ENCODE results near the gene SPINDOC. TPM values are rescaled to one million over a fixed set of nuclear protein-coding genes. Genes with fewer than 3 reads are reported as not detected.

Gene SPINDOC
- total RNA-seq, 1 donor from 2014 or later: 48.3 TPM

- H3K9me3 ChIP-seq (ENCODE audit: insufficient read depth, low read depth, low read length): no peaks in the 10 kb centered on the region
- H3K4me1 Mint-ChIP-seq (ENCODE audit: low read depth, unreplicated experiment): peaks cover 19% of the 10 kb centered on the region
- H3K36me3 Mint-ChIP-seq (ENCODE audit: low read depth, unreplicated experiment): no peaks in the 10 kb centered on the region
- peaks cover 25% of the 10 kb centered on the region for H3K4me1 ChIP-seq (ENCODE audit: insufficient read depth, low read length)
- H3K4me3 Mint-ChIP-seq (ENCODE audit: unreplicated experiment): peak overlapping the region; percentile 95
- peak overlapping the region; percentile 56 for H3K27ac ChIP-seq (ENCODE audit: low read depth, low read length)
- H3K36me3 ChIP-seq (ENCODE audit: insufficient read depth, low read length): no peaks in the 10 kb centered on the region
- H3K27ac Mint-ChIP-seq (ENCODE audit: unreplicated experiment): peak overlapping the region; percentile 72
- no peaks in the 10 kb centered on the region for H3K27me3 Mint-ChIP-seq (ENCODE audit: low read depth, unreplicated experiment)
- DNase-seq (ENCODE audit: low read depth) (no peak), FAIRE-seq (no peak)
- TF ChIP-seq CTCF (IDR thresholded peaks at IDR 0.05; ENCODE audit: insufficient read depth, low read depth, low read length) (no peak), EZH2 (IDR thresholded peaks at IDR 0.05; ENCODE audit: insufficient read depth, low read length) (no peak)
- H3K4me2 ChIP-seq (ENCODE audit: low read length): peak overlapping the region; percentile 94
- peak overlapping the region; percentile 88 for H3K9ac ChIP-seq (ENCODE audit: low read length)
- H3K9me3 Mint-ChIP-seq (ENCODE audit: unreplicated experiment): no peaks in the 10 kb centered on the region
- peaks cover 32% of the 10 kb centered on the region for H3K79me2 ChIP-seq (ENCODE audit: insufficient read depth, low read length)
- H3K27me3 ChIP-seq (ENCODE audit: insufficient read depth, low read length): no peaks in the 10 kb centered on the region
- peak overlapping the region; percentile 82 for H3K4me3 ChIP-seq (ENCODE audit: insufficient read depth, low read depth, low read length)
- peaks cover 43% of the 10 kb centered on the region for H4K20me1 ChIP-seq (ENCODE audit: insufficient read depth, low read length)
- no peak overlapping the region for H2AFZ ChIP-seq (ENCODE audit: low read depth, low read length)
Measured at GRCh38 chr11:63766531-63767235, 46.6 kb upstream of the SPINDOC start.

GRCh38 chr11:63767267-63767564, 46.0 kb upstream of the SPINDOC start:
- Histone ChIP-seq H3K27ac (ENCODE audit: low read depth, low read length) (peak overlapping the region; percentile 56), H3K27me3 (ENCODE audit: insufficient read depth, low read length) (no peaks in the 10 kb centered on the region), H3K4me2 (ENCODE audit: low read length) (peak overlapping the region; percentile 94), H2AFZ (ENCODE audit: low read depth, low read length) (no peak overlapping the region), H3K4me1 (ENCODE audit: insufficient read depth, low read length) (peaks cover 25% of the 10 kb centered on the region), H4K20me1 (ENCODE audit: insufficient read depth, low read length) (peaks cover 38% of the 10 kb centered on the region), H3K79me2 (ENCODE audit: insufficient read depth, low read length) (peaks cover 32% of the 10 kb centered on the region), H3K9ac (ENCODE audit: low read length) (peak overlapping the region; percentile 88), H3K36me3 (ENCODE audit: insufficient read depth, low read length) (no peaks in the 10 kb centered on the region), H3K4me3 (ENCODE audit: insufficient read depth, low read depth, low read length) (peak overlapping the region; percentile 82), H3K9me3 (ENCODE audit: insufficient read depth, low read depth, low read length) (no peaks in the 10 kb centered on the region)
- H3K27me3 Mint-ChIP-seq (ENCODE audit: low read depth, unreplicated experiment): no peaks in the 10 kb centered on the region
- H3K4me3 Mint-ChIP-seq (ENCODE audit: unreplicated experiment): peak overlapping the region; percentile 95
- no peaks in the 10 kb centered on the region for H3K36me3 Mint-ChIP-seq (ENCODE audit: low read depth, unreplicated experiment)
- H3K27ac Mint-ChIP-seq (ENCODE audit: unreplicated experiment): peak overlapping the region; percentile 75
- DNase-seq (ENCODE audit: low read depth) (no peak), FAIRE-seq (no peak)
- H3K4me1 Mint-ChIP-seq (ENCODE audit: low read depth, unreplicated experiment): peaks cover 15% of the 10 kb centered on the region
- TF ChIP-seq CTCF (IDR thresholded peaks at IDR 0.05; ENCODE audit: insufficient read depth, low read depth, low read length) (no peak), EZH2 (IDR thresholded peaks at IDR 0.05; ENCODE audit: insufficient read depth, low read length) (no peak)
- H3K9me3 Mint-ChIP-seq (ENCODE audit: unreplicated experiment): no peaks in the 10 kb centered on the region

GRCh38 chr11:63767565-63768236, 45.6 kb upstream of the SPINDOC start:
- TF ChIP-seq EZH2 (IDR thresholded peaks at IDR 0.05; ENCODE audit: insufficient read depth, low read length) (no peak), CTCF (IDR thresholded peaks at IDR 0.05; ENCODE audit: insufficient read depth, low read depth, low read length) (no peak)
- peak overlapping the region; percentile 88 for H3K9ac ChIP-seq (ENCODE audit: low read length)
- H2AFZ ChIP-seq (ENCODE audit: low read depth, low read length): peak overlapping the region; percentile 43
- Mint-ChIP-seq H3K36me3 (ENCODE audit: low read depth, unreplicated experiment) (no peaks in the 10 kb centered on the region), H3K27ac (ENCODE audit: unreplicated experiment) (peak overlapping the region; percentile 75), H3K4me3 (ENCODE audit: unreplicated experiment) (peak overlapping the region; percentile 95), H3K27me3 (ENCODE audit: low read depth, unreplicated experiment) (no peaks in the 10 kb centered on the region), H3K4me1 (ENCODE audit: low read depth, unreplicated experiment) (peaks cover 15% of the 10 kb centered on the region), H3K9me3 (ENCODE audit: unreplicated experiment) (no peaks in the 10 kb centered on the region)
- peak overlapping the region; percentile 94 for H3K4me2 ChIP-seq (ENCODE audit: low read length)
- H3K9me3 ChIP-seq (ENCODE audit: insufficient read depth, low read depth, low read length): no peaks in the 10 kb centered on the region
- peaks cover 32% of the 10 kb centered on the region for H3K79me2 ChIP-seq (ENCODE audit: insufficient read depth, low read length)
- H3K27me3 ChIP-seq (ENCODE audit: insufficient read depth, low read length): no peaks in the 10 kb centered on the region
- peaks cover 20% of the 10 kb centered on the region for H3K4me1 ChIP-seq (ENCODE audit: insufficient read depth, low read length)
- H3K36me3 ChIP-seq (ENCODE audit: insufficient read depth, low read length): no peaks in the 10 kb centered on the region
- H3K27ac ChIP-seq (ENCODE audit: low read depth, low read length): peak overlapping the region; percentile 56
- H3K4me3 ChIP-seq (ENCODE audit: insufficient read depth, low read depth, low read length): peak overlapping the region; percentile 82
- H4K20me1 ChIP-seq (ENCODE audit: insufficient read depth, low read length): peaks cover 38% of the 10 kb centered on the region
- peak; percentile 73 for DNase-seq (ENCODE audit: low read depth)
- peak; percentile 50 for FAIRE-seq
